GM18499 (cell line): Measurements from ENCODE around the gene ENTHD1.

Experiments used
- ATAC-seq: cut with Tn5 transposase; IDR thresholded peaks from one replicate; pipeline ENCODE4 v1.9.1; 2021; ENCODE audit warnings: moderate number of reproducible peaks; ENCODE audit not compliant: insufficient read depth, unreplicated experiment

The ENTHD1 gene

GRCh38 chr22:39800790-39801520 lies 92.6 kb downstream of the ENTHD1 start:
- ATAC-seq, result no peak

DNA sequence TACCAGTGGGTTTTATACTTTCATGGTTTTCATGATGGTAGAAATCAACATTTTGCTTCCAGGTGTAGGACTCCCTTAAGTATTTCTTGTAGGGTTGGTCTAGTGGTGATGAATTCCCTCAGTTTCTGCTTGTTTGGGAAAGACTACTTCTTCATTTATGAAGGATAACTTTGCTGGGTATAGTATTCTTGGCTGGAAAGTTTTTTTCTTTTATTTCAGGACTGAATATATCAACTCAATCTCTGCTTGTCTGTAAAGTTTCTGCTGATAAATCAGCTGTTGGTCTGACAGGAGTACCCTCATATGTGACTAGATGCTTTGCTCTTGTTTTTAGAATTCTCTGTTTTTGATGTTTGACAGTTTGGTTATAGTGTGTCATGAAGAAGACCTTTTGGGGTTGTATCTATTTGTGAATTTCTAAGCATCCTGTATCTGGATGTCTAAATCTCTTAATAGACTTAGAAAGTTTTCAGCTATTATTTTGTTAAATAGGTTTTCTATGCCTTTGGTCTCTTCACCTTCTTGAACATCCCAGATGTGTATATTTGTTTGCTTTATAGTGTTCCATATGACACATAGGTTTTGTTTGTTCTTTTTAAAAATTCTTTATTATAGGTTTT lies 95.9 kb downstream of the ENTHD1 start:
- no peak for ATAC-seq

DNA sequence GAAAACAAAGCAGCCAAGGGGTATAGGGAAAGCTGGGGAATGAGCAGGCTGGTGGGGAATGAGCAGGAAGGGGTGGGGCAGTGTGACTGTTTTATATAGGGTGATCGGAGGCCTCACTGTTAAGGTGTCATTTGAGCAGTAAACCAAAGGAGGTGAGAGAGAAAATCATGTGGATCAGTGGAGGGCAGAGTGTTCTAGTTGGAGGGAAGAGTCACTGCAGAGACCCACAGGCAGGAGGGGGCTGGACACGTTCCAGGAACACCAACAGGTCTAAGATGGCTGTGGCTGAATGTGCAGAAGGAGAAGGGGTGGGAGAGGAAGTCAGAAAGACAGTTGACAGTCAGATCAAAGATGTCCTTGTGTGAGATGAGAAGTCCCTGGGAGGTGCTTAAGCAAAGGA lies 103.8 kb downstream of the ENTHD1 start:
- ATAC-seq, result no peak

DNA sequence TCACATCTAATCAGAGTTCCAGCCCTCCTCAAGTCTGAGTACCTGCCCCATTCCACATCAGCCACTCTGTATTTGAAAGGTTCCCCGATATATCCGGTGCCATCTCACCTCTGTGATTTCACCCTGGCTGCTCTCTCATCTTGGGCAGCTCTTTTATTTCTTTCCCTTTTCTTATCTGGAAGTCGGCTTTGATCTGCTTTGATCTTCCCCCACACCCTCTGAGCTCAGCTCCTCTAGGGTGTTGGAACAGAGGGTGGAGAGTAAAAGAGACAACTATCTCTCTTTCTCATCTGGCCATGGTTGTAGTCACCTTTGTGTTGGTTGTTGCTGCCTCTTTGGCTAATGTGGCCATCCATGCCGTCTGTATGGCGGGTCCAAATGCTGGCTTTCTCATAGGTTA lies 108.3 kb downstream of the ENTHD1 start:
- no peak for ATAC-seq

GRCh38 chr22:39777716-39778454 lies 115.7 kb downstream of the ENTHD1 start:
- ATAC-seq, result no peak

DNA sequence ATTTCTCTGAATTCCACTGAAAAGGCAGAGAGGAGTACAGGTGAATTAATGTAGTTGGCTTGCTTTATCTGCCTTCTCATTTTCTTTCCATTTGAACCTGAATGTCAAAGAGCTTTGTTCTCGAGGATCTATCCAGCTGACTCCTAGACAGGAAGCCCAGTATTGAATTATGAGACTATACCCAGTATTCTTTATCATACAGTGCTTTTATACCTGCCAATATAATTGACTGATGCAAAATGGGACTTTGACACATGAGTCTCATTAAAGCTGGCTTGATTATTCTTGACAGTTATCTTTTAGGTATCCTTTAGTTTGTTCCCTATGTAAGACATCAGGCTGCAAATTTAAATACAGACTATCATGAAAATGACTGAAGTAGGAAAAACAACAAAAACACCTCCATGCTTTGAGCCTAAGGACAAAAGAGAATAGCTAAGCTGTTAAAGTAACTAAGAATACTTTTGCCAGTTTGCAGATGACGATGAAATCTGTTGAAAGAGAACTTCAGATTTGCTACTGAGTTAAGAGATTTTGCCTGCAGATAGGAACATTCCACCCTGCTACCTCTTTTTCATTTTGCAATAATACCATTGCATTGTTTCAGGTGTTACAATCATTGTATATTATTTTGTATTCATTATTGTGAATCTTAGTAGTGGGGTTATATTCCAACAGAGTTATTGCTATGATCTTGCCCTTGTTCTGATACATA lies 117.1 kb downstream of the ENTHD1 start:
- no peak for ATAC-seq

DNA sequence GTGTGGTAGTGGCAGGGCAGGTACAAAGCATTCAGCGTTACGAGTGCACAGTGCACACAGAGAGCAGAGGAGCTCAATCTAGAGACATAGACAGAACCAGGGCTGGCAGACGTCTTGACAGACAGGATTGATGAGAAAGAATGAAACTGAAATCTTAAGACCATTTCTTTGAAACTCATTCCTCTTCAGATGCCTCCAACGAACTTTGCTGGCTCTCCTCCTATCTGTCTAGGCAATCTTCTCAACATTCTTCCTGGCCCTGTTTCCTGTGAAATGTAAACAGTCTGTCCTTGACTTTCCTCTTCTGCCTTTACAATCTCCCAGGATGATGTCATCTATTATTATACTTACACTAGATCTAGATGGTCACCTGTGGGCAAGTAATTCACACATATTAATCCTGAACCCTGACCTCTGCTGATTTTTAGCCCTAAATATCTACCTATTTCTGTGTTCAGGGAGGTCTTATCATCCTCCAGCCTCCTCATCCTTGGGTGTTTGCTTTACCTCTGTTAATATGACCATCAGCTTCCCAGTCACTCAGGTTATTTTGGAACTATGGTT lies 119.5 kb downstream of the ENTHD1 start:
- no peak for ATAC-seq

GRCh38 chr22:39773503-39773902 lies 120.1 kb downstream of the ENTHD1 start:
- no peak for ATAC-seq

- ATAC-seq, result no peak
These were observed 122.1 kb downstream of the ENTHD1 start for GRCh38 chr22:39771486-39771885.

DNA sequence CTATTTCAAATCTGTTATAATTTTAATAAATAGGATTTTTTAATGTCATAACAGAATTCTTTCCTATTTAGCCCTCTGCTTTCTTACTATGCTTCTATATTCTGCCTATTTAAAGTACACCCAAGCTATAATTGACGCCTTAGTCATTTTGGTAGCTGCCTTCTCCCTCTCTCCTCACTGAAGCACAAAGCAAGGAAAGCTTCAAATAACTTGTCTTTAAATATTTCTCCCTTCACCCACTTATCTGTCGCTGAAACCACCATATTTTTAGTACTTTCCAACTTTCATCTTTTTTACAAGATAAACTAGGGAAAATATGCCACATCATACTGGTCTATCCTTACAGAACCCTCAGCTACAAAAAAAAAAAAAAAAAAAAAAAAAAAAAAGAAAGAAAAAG lies 127.9 kb downstream of the ENTHD1 start:
- ATAC-seq, result no peak

GRCh38 chr22:39765046-39765445 lies 128.5 kb downstream of the ENTHD1 start:
- ATAC-seq, result no peak

GRCh38 chr22:39763276-39763675 lies 130.3 kb downstream of the ENTHD1 start:
- no peak for ATAC-seq

DNA sequence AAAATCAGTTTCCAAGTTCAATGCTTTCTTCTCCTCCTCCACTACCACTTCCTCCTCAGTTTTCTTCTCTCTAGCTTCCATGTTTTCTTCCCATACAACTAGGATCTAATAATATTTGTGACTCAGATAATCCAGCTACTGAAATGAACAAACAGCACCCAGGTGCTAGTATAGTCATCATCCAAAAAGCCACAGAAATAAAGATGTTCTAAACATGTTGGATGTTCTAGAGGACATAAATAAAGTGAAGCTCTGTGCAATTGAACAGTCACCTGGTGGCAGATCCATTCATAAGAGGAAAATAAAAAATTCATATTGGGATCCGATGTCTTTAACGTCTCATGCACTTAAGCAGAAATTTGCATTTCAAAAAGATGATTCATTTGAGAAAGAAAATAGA lies 142.8 kb downstream of the ENTHD1 start:
- ATAC-seq, result no peak

DNA sequence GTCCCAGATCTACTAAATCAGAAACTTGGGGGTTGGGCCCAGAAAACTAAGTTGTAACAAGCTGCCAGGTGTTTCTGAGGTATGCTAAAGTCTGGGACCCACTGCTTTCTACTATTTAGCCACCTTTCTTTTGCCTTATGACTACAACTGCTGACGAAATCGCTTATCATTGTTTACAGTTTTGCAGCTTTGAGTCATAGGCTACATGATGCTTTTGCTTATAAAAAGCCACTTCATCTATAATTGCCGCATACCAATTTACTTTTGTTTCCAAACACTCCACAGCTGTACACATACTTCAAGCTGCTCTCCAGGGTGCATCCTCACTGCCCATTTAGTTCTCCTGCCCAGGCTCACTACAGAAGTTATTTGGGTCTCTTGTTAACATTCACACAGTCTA lies 144.7 kb downstream of the ENTHD1 start:
- ATAC-seq, result no peak

DNA sequence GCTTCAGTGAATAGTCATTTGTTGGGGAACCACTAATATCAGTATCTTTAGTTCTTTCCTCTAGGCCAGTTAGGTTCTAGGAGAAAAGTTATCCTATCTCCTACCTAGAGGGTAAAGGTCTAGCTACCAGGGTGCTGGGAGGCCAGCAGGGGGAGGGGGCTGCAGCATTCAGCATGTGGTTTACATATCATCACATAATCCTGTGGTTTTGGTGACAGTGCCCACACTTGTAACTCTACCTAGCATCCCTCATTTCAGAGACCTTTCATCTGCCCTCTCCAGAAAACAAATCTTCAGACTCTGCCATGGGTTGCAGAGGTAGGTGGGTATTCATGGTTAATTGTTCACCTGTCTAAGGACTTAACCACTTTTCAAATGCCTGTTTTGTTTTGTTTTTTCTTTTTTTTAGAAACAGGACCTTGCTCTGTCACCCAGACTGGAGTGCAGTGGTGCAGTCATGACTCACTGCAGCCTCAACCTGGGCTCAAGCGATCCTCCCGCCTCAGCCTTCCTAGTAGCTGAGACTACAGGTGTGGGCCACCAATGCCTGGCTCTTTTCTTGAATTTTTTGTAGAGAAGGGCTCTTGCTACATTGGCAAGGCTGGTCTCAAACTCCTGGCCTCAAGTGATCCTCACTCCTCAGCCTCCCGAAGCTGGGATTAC lies 146.8 kb downstream of the ENTHD1 start:
- no peak for ATAC-seq

DNA sequence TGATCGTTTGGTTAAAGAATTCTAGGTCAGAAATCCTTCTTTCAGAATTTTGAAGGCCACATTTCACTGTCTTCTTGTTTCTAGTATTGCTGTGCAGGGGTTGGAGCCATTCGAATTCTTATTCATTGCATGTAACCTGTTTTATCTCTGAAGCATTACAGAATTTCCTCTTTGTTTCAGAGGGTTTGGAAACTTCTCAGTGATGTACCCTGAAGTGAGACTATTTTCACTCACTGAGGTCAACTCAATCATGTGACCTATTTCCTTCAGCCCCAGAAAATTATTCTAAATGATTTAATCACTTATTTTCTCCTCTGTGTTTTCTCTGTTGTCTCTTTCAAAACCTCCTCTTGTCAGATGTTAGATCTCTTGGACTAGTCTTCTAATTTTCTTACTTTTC lies 147.8 kb downstream of the ENTHD1 start:
- no peak for ATAC-seq

GRCh38 chr22:39744353-39744752 lies 149.2 kb downstream of the ENTHD1 start:
- no peak for ATAC-seq

- ATAC-seq, result no peak
These were observed 149.6 kb downstream of the ENTHD1 start for GRCh38 chr22:39743935-39744334.

GRCh38 chr22:39739338-39740027 lies 154.1 kb downstream of the ENTHD1 start:
- no peak for ATAC-seq
